ENCODE measurements around the gene PTPRN2.

The PTPRN2 gene

GRCh38 chr7:157928808-157929425 lies 658.7 kb downstream of the PTPRN2 start:
- no peak for TF ChIP-seq CTCF (IDR thresholded peaks at IDR 0.05; ENCODE audit: insufficient read depth, low read length, missing control alignments)
- ChIA-PET POLR2A (no interaction called here), CTCF (no interaction called here)
- H3K4me3 ChIP-seq (ENCODE audit: low read depth, low read length): no peak overlapping the region
- DNase-seq (ENCODE audit: low read depth, low spot score): no peak

GRCh38 chr7:157928171-157928794 lies 659.3 kb downstream of the PTPRN2 start:
- H3K4me3 ChIP-seq (ENCODE audit: low read depth, low read length): no peak overlapping the region
- POLR2A ChIA-PET: no interaction called here
- CTCF ChIA-PET: no interaction called here
- TF ChIP-seq CTCF (IDR thresholded peaks at IDR 0.05; ENCODE audit: insufficient read depth, low read length, missing control alignments): no peak
- DNase-seq (ENCODE audit: low read depth, low spot score): no peak

- no peak overlapping the region for H3K4me3 ChIP-seq (ENCODE audit: low read depth, low read length)
- DNase-seq (ENCODE audit: low read depth, low spot score): no peak
- POLR2A ChIA-PET: no interaction called here
- no peak for TF ChIP-seq CTCF (IDR thresholded peaks at IDR 0.05; ENCODE audit: insufficient read depth, low read length, missing control alignments)
- CTCF ChIA-PET: no interaction called here
Observed at GRCh38 chr7:157927313-157927925, 660.2 kb downstream of the PTPRN2 start.

- DNase-seq (ENCODE audit: low read depth, low spot score): no peak
- ChIA-PET CTCF (no interaction called here), POLR2A (no interaction called here)
- H3K4me3 ChIP-seq (ENCODE audit: low read depth, low read length): no peak overlapping the region
- TF ChIP-seq CTCF (IDR thresholded peaks at IDR 0.05; ENCODE audit: insufficient read depth, low read length, missing control alignments): no peak
Observed at GRCh38 chr7:157926521-157927150, 661.0 kb downstream of the PTPRN2 start.

- ChIA-PET CTCF (no interaction called here), POLR2A (no interaction called here)
- DNase-seq (ENCODE audit: low read depth, low spot score): no peak
- H3K4me3 ChIP-seq (ENCODE audit: low read depth, low read length): no peak overlapping the region
- no peak for TF ChIP-seq CTCF (IDR thresholded peaks at IDR 0.05; ENCODE audit: insufficient read depth, low read length, missing control alignments)
Observed at GRCh38 chr7:157926107-157926506, 661.5 kb downstream of the PTPRN2 start.

- POLR2A ChIA-PET: no interaction called here
- CTCF ChIA-PET: no interaction called here
- no peak for TF ChIP-seq CTCF (IDR thresholded peaks at IDR 0.05; ENCODE audit: insufficient read depth, low read length, missing control alignments)
- DNase-seq (ENCODE audit: low read depth, low spot score): no peak
- H3K4me3 ChIP-seq (ENCODE audit: low read depth, low read length): no peak overlapping the region
Observed at GRCh38 chr7:157925383-157925875, 662.2 kb downstream of the PTPRN2 start.

Data from AG04449 (cell line).